Tongue (tissue), 3 donors: ENCODE results near the gene WDTC1. TPM values are rescaled to one million over a fixed set of nuclear protein-coding genes. Genes with fewer than 3 reads are reported as not detected.

Experiments used
- DNase-seq: peaks from one replicate; pipeline ENCODE4 v3.0.0-alpha.2; 2015
- small RNA-seq: library from RNA; depleted of rRNA; stranded (forward); fragments of <200 nt; gene quantifications from one replicate; pipeline ENCODE3, GENCODE V24; 2014; ENCODE audit warnings: low replicate concordance
- total RNA-seq: library from RNA; depleted of rRNA; stranded (reverse); fragments of >200 nt; gene quantifications from one replicate; pipeline ENCODE4 v1.2.3, GENCODE V29; 2014

The WDTC1 gene
- total RNA-seq, 1 donor from 2014 or later = 36.0 TPM

- DNase-seq = no peak
Observed at GRCh38 chr1:27356277-27356618, 121.8 kb downstream of the WDTC1 start.

- peak; percentile 57 for DNase-seq
Observed at GRCh38 chr1:27356619-27357280, 122.3 kb downstream of the WDTC1 start.

- DNase-seq = peak; percentile 86
Observed at GRCh38 chr1:27357281-27358037, 123.0 kb downstream of the WDTC1 start.

Small RNA genes lying within 50 kb of the gene (small RNA-seq; reads per million reads assigned to genes)
- not detected for gene RF00019
- not detected for gene RNU6-48P
- not detected for gene SNRPEP7

Other genes with a start within 250 kb of the WDTC1 start
- gene TRNP1, start 240.9 kb upstream of the WDTC1 start, total RNA-seq = 4.5 TPM
- 4.2 TPM for gene TENT5B, start 221.8 kb upstream of the WDTC1 start, total RNA-seq
- gene SLC9A1, start 79.5 kb upstream of the WDTC1 start, total RNA-seq = 6.4 TPM
- gene TMEM222, start 87.5 kb downstream of the WDTC1 start, total RNA-seq = 22.3 TPM
- gene SYTL1, start 107.4 kb downstream of the WDTC1 start, total RNA-seq = 23.1 TPM
- 12.9 TPM for gene MAP3K6, start 132.3 kb downstream of the WDTC1 start, total RNA-seq
- 0.82 TPM for gene FCN3, start 140.2 kb downstream of the WDTC1 start, total RNA-seq
- gene CD164L2, start 148.7 kb downstream of the WDTC1 start, total RNA-seq = 0.21 TPM
- 0.41 TPM for gene GPR3, start 158.0 kb downstream of the WDTC1 start, total RNA-seq